Endothelial cell of umbilical vein (primary cell): Measurements from ENCODE around the gene DUSP6.

Experiments
- POLR2A ChIP-seq: IDR thresholded peaks from 2 replicates; pipeline ENCODE4 v1.6.1; 2012; ENCODE audit warnings: low read depth, mild to moderate bottlenecking, control low read depth, low read length
- TF ChIP-seq, protein P1 (sequence below), 2 donors: IDR thresholded peaks; 1 replicate in 1 of 2; 2 replicates in 1 of 2; pipeline ENCODE4 v1.5.1; 2011; ENCODE audit warnings: low read length in 2 of 2, mild to moderate bottlenecking in 2 of 2, moderate library complexity in 2 of 2, control low read depth in 1 of 2, inconsistent platforms in 1 of 2, low read depth in 1 of 2; ENCODE audit not compliant: insufficient read depth in 1 of 2; ENCODE audit errors: extremely low read depth in 1 of 2

DNA sequence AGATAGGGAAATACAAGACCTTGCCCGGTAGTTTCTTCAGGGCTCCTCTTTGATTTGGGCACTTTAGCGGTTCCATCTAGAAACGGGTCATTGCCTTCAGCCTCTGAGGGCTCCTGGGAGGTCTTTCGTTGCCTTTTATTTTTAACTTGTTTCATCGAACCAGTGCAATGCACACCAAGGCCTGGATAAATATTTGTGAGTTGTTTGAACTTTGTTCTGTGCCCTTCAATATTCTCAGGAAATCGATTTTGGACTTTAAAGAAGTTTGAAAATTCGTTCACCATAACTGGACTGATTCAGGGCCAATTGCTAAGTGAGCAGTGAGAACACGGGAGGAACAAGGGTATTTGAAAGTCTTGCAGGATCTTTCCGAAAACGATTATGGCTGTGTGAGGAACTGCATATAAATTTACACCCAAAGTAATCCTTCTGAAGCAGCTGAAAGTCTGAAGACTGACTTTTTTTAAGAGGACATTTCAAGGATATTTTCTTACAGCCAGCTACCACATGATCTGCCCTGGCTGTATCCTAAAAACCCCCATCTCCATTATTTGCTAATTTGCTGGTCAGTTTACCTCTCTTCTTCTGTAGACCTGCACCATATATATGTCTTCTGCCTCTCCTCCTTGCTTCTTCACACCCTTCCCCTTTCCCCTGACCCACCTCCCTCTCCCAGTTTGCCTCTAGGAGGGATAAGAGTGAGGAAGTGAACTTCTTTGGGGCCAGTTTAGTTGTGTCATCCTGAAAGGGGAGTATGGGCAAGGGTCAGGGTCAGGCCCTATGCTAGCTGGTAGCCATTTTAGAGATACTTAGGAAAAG, 8.0 kb downstream of the DUSP6 start:
- TF ChIP-seq POLR2A = no peak
- TF ChIP-seq, protein P1, sequence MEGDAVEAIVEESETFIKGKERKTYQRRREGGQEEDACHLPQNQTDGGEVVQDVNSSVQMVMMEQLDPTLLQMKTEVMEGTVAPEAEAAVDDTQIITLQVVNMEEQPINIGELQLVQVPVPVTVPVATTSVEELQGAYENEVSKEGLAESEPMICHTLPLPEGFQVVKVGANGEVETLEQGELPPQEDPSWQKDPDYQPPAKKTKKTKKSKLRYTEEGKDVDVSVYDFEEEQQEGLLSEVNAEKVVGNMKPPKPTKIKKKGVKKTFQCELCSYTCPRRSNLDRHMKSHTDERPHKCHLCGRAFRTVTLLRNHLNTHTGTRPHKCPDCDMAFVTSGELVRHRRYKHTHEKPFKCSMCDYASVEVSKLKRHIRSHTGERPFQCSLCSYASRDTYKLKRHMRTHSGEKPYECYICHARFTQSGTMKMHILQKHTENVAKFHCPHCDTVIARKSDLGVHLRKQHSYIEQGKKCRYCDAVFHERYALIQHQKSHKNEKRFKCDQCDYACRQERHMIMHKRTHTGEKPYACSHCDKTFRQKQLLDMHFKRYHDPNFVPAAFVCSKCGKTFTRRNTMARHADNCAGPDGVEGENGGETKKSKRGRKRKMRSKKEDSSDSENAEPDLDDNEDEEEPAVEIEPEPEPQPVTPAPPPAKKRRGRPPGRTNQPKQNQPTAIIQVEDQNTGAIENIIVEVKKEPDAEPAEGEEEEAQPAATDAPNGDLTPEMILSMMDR (IDR thresholded peaks at IDR 0.05; ENCODE audit: extremely low read depth in 1 of 2, insufficient read depth in 1 of 2, low read depth in 1 of 2, low read length in 2 of 2) = no peak
